ENCODE data around the gene DENND5B.

Gene DENND5B

GRCh38 chr12:31590642-31591379 lies at the start of gene DENND5B:
DENND5B (minus strand) TSS chr12:31591136; CDS start chr12:31590832, 304 bp downstream.
- Mint-ChIP-seq H3K4me3 (peak within 1 kb of the TSS; percentile 85), H3K27ac (no peak within 1 kb of the TSS), H3K36me3 (ENCODE audit: low read depth) (peaks cover 3% of the 10 kb centered on the region), H3K4me1 (ENCODE audit: low read depth) (peaks cover 7% of the 10 kb centered on the region), H3K9me3 (no peaks in the 10 kb centered on the region), H3K27me3 (ENCODE audit: low read depth) (peaks cover 51% of the 10 kb centered on the region)
- DNase-seq (ENCODE audit: low spot score), result peak; percentile 26

DNA sequence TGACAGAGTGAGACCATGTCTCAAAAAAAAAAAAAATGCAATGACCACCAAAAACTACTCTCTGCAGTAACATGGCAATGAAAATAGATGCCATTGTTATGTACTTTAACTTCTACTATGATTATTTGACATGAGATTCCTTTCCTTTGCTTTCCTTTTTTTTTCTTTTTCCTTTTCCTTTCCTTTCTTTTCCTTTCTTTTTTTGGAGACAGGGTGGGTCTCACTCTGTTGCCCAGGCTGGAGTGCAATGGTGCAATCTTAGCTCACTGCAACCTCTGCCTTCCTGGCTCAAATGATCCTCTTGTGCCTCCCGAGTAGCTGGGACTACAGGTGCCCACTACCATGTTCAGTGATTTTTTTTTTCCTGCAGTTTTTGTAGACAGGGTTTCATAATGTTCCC lies 43.7 kb upstream of the DENND5B start:
- Mint-ChIP-seq H3K27ac (no peak overlapping the region), H3K9me3 (no peaks in the 10 kb centered on the region), H3K4me1 (ENCODE audit: low read depth) (peaks cover 2% of the 10 kb centered on the region), H3K4me3 (no peak overlapping the region), H3K36me3 (ENCODE audit: low read depth) (no peaks in the 10 kb centered on the region), H3K27me3 (ENCODE audit: low read depth) (no peaks in the 10 kb centered on the region)
- no peak for DNase-seq (ENCODE audit: low spot score)

GRCh38 chr12:31633464-31633863 lies 42.5 kb upstream of the DENND5B start:
- H3K36me3 Mint-ChIP-seq (ENCODE audit: low read depth), result no peaks in the 10 kb centered on the region
- H3K4me1 Mint-ChIP-seq (ENCODE audit: low read depth), result peaks cover 2% of the 10 kb centered on the region
- no peak overlapping the region for H3K4me3 Mint-ChIP-seq
- no peaks in the 10 kb centered on the region for H3K27me3 Mint-ChIP-seq (ENCODE audit: low read depth)
- H3K9me3 Mint-ChIP-seq, result no peaks in the 10 kb centered on the region
- DNase-seq (ENCODE audit: low spot score), result no peak
- no peak overlapping the region for H3K27ac Mint-ChIP-seq

DNA sequence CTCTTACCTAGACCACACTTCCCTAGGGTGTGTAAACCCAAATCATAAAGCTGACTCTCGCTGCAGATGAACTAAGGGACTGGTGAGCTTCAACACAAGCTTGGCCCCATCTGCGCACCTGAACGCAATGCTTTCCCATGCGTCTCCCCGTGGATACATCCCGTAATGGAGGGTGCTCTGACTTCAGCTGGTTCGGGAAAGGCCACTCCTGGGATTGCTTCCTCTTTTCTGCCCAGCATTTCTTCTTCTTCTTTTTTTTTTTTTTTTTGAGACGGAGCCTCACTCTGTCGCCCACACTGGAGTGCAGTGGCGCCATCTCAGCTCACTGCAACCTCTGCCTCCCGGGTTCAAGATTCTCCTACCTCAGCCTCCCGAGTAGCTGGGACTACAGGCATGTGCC lies 40.9 kb upstream of the DENND5B start:
- Mint-ChIP-seq H3K27me3 (ENCODE audit: low read depth) (no peaks in the 10 kb centered on the region), H3K27ac (no peak overlapping the region), H3K4me1 (ENCODE audit: low read depth) (peaks cover 2% of the 10 kb centered on the region), H3K9me3 (no peaks in the 10 kb centered on the region), H3K4me3 (no peak overlapping the region), H3K36me3 (ENCODE audit: low read depth) (no peaks in the 10 kb centered on the region)
- DNase-seq (ENCODE audit: low spot score), result no peak

DNA sequence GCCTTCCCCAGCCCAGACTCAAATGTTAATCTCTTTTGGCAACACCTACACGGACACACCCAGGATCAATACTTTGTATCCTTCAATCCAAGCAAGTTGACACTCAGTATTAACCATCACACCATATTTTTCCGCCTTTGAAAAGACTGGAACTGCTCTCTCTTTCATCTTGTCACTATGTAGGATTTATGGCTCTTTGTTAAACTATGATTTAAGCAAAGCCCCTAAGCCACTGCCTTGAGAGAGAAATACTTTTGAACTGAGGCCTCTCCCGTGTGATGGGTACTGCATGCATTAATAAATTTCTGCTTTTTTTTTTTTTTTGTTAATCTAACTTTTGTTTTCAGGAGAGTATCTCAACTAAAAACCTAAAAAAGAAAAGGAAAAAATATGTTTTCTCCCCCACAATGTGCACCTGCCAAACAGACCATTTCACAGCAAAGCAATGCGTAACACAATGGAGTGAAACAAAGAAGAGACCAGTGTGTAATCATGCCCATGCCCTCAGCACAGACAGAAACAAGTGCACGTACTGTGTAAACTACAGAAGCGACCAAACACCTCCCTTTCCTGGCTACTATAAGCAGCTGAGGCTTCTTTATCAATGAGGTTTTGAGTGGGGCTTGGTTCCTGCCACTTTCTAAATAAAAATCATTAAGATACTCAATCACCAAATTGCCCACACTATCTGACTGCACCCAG lies 40.2 kb upstream of the DENND5B start:
- Mint-ChIP-seq H3K27me3 (ENCODE audit: low read depth) (no peaks in the 10 kb centered on the region), H3K4me3 (no peak overlapping the region), H3K4me1 (ENCODE audit: low read depth) (no peaks in the 10 kb centered on the region), H3K36me3 (ENCODE audit: low read depth) (no peaks in the 10 kb centered on the region), H3K27ac (no peak overlapping the region), H3K9me3 (no peaks in the 10 kb centered on the region)
- no peak for DNase-seq (ENCODE audit: low spot score)

- Mint-ChIP-seq H3K27ac (no peak overlapping the region), H3K4me1 (ENCODE audit: low read depth) (no peaks in the 10 kb centered on the region), H3K36me3 (ENCODE audit: low read depth) (no peaks in the 10 kb centered on the region), H3K9me3 (no peaks in the 10 kb centered on the region), H3K27me3 (ENCODE audit: low read depth) (no peaks in the 10 kb centered on the region), H3K4me3 (no peak overlapping the region)
- no peak for DNase-seq (ENCODE audit: low spot score)
Observed at GRCh38 chr12:31629756-31630732, 39.1 kb upstream of the DENND5B start.

- Mint-ChIP-seq H3K4me1 (ENCODE audit: low read depth) (no peaks in the 10 kb centered on the region), H3K4me3 (no peak overlapping the region), H3K9me3 (no peaks in the 10 kb centered on the region), H3K27me3 (ENCODE audit: low read depth) (no peaks in the 10 kb centered on the region), H3K27ac (no peak overlapping the region), H3K36me3 (ENCODE audit: low read depth) (no peaks in the 10 kb centered on the region)
- DNase-seq (ENCODE audit: low spot score), result no peak
Observed at GRCh38 chr12:31627456-31628054, 36.6 kb upstream of the DENND5B start.

GRCh38 chr12:31626270-31626995 lies 35.5 kb upstream of the DENND5B start:
- no peaks in the 10 kb centered on the region for H3K4me1 Mint-ChIP-seq (ENCODE audit: low read depth)
- no peaks in the 10 kb centered on the region for H3K36me3 Mint-ChIP-seq (ENCODE audit: low read depth)
- no peaks in the 10 kb centered on the region for H3K9me3 Mint-ChIP-seq
- no peaks in the 10 kb centered on the region for H3K27me3 Mint-ChIP-seq (ENCODE audit: low read depth)
- H3K4me3 Mint-ChIP-seq, result no peak overlapping the region
- H3K27ac Mint-ChIP-seq, result no peak overlapping the region
- DNase-seq (ENCODE audit: low spot score), result no peak

DNA sequence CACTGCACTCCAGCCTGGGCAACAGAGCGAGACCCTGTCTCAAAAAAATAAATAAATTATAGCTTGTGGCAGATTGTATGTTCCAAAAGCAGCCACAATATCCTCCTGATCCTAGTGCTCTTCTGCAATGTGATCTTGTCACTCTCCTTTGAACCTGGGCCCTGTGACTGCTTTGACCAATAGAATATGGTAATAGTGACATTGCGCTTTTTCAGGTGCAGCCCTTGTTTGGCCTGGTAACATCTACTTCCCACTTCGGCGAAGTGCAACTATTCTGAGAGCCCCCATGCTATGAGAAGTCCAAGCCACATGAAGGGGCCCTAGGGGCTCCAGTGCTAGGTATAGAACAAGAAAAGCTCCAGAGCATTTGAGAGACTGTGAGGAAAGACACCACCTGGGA lies 31.1 kb upstream of the DENND5B start:
- no peaks in the 10 kb centered on the region for H3K36me3 Mint-ChIP-seq (ENCODE audit: low read depth)
- no peak overlapping the region for H3K27ac Mint-ChIP-seq
- H3K4me1 Mint-ChIP-seq (ENCODE audit: low read depth), result peaks cover 2% of the 10 kb centered on the region
- no peak for DNase-seq (ENCODE audit: low spot score)
- no peaks in the 10 kb centered on the region for H3K27me3 Mint-ChIP-seq (ENCODE audit: low read depth)
- no peaks in the 10 kb centered on the region for H3K9me3 Mint-ChIP-seq
- H3K4me3 Mint-ChIP-seq, result no peak overlapping the region

GRCh38 chr12:31620311-31620710 lies 29.4 kb upstream of the DENND5B start:
- no peaks in the 10 kb centered on the region for H3K27me3 Mint-ChIP-seq (ENCODE audit: low read depth)
- H3K27ac Mint-ChIP-seq, result no peak overlapping the region
- no peaks in the 10 kb centered on the region for H3K9me3 Mint-ChIP-seq
- no peaks in the 10 kb centered on the region for H3K36me3 Mint-ChIP-seq (ENCODE audit: low read depth)
- H3K4me3 Mint-ChIP-seq, result no peak overlapping the region
- H3K4me1 Mint-ChIP-seq (ENCODE audit: low read depth), result peaks cover 2% of the 10 kb centered on the region
- DNase-seq (ENCODE audit: low spot score), result no peak

DNA sequence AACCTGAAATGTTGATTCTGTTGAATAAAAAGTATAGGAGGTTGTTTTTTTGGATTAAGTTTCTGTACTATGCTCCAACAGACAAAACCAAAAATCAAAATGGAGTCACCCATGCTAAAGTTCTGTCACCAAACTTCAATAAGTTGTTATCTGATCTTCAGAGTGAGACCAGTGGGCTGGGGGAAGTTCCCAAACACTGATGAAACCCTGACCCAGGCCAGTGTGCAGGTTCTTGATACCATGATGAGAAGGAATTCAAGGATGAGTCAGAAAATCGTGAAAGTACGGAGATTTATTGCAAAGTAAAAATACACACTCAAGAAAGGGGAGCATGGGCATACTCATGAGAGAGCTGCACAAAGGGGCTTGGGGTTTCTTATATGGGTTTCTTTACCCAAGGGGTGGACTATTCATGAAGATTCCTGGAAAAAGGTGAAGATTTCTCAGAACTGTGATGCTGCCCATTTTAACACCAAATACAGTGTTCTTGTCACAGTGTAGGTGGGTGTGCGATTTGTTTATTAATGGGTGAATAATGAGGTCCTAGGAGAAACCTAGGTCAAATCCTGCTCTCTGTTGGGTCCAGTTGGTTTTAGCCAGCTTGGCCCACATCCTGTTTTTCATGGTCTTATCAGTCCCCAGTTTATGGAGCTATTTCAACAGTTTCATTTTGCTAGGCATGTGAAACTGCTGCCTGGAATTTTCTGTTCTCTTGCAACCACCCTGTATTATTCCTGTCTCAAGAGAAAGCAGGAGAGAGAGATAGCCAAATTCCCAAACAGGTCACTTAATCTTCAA lies 27.5 kb upstream of the DENND5B start:
- Mint-ChIP-seq H3K36me3 (ENCODE audit: low read depth) (no peaks in the 10 kb centered on the region), H3K4me1 (ENCODE audit: low read depth) (peaks cover 2% of the 10 kb centered on the region), H3K27me3 (ENCODE audit: low read depth) (no peaks in the 10 kb centered on the region), H3K4me3 (no peak overlapping the region), H3K9me3 (no peaks in the 10 kb centered on the region), H3K27ac (no peak overlapping the region)
- no peak for DNase-seq (ENCODE audit: low spot score)

- Mint-ChIP-seq H3K27me3 (ENCODE audit: low read depth) (peaks cover 2% of the 10 kb centered on the region), H3K27ac (no peak overlapping the region), H3K9me3 (peaks cover 14% of the 10 kb centered on the region), H3K4me3 (no peak overlapping the region), H3K4me1 (ENCODE audit: low read depth) (no peaks in the 10 kb centered on the region), H3K36me3 (ENCODE audit: low read depth) (no peaks in the 10 kb centered on the region)
- no peak for DNase-seq (ENCODE audit: low spot score)
Observed at GRCh38 chr12:31612819-31613218, 21.9 kb upstream of the DENND5B start.
